ENCODE data around the gene AGK. TPM values are rescaled to one million over a fixed set of nuclear protein-coding genes. Genes with fewer than 3 reads are reported as not detected.

Gene AGK
- total RNA-seq, 1 donor from 2014 or later: 19.8 TPM

DNA sequence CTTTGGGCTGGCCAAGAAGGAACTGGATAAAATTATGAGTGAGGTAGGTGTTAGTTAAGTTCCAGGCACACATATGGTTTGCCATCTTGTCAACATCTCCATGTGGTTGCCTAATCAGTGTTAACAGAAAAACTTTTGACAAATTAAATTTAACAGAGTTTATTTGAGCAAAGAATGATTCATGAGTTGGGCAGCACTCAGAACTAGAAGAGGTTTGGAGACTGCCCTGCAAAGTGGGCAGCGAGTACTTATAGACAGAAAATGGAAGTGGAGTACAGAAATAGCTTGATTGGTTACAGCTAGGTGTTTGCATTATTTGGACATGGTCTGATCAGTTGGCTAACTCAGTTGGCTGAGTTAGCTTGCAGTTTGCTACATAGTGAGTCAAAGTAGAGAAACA lies 37.5 kb upstream of the AGK start:
- peaks cover 23% of the 10 kb centered on the region for H3K27me3 ChIP-seq (ENCODE audit: low read depth)
- DNase-seq: no peak
- no peak overlapping the region for H3K4me3 ChIP-seq
- TF ChIP-seq, protein P1, sequence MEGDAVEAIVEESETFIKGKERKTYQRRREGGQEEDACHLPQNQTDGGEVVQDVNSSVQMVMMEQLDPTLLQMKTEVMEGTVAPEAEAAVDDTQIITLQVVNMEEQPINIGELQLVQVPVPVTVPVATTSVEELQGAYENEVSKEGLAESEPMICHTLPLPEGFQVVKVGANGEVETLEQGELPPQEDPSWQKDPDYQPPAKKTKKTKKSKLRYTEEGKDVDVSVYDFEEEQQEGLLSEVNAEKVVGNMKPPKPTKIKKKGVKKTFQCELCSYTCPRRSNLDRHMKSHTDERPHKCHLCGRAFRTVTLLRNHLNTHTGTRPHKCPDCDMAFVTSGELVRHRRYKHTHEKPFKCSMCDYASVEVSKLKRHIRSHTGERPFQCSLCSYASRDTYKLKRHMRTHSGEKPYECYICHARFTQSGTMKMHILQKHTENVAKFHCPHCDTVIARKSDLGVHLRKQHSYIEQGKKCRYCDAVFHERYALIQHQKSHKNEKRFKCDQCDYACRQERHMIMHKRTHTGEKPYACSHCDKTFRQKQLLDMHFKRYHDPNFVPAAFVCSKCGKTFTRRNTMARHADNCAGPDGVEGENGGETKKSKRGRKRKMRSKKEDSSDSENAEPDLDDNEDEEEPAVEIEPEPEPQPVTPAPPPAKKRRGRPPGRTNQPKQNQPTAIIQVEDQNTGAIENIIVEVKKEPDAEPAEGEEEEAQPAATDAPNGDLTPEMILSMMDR (IDR thresholded peaks at IDR 0.05): no peak
- intact Hi-C loops (cut with DNase I): no loop called here
- H3K4me1 ChIP-seq: peaks cover 10% of the 10 kb centered on the region
- H3K27ac ChIP-seq: no peak overlapping the region
- no peaks in the 10 kb centered on the region for H3K36me3 ChIP-seq
- no peaks in the 10 kb centered on the region for H3K9me3 ChIP-seq
- no peak for ATAC-seq

GRCh38 chr7:141515941-141516340 lies 35.3 kb upstream of the AGK start:
- intact Hi-C loops (cut with DNase I): no loop called here
- DNase-seq (no peak), ATAC-seq (no peak)
- H3K27ac ChIP-seq: no peak overlapping the region
- peaks cover 10% of the 10 kb centered on the region for H3K4me1 ChIP-seq
- H3K4me3 ChIP-seq: no peak overlapping the region
- no peaks in the 10 kb centered on the region for H3K36me3 ChIP-seq
- TF ChIP-seq, protein P1 (IDR thresholded peaks at IDR 0.05): no peak
- no peaks in the 10 kb centered on the region for H3K9me3 ChIP-seq
- peaks cover 20% of the 10 kb centered on the region for H3K27me3 ChIP-seq (ENCODE audit: low read depth)

- no peak for ATAC-seq
- TF ChIP-seq, protein P1 (IDR thresholded peaks at IDR 0.05): no peak
- Histone ChIP-seq H3K27ac (no peak overlapping the region), H3K9me3 (no peaks in the 10 kb centered on the region), H3K4me1 (no peaks in the 10 kb centered on the region), H3K36me3 (no peaks in the 10 kb centered on the region), H3K4me3 (no peak overlapping the region), H3K27me3 (ENCODE audit: low read depth) (no peaks in the 10 kb centered on the region)
- DNase-seq: no peak
- intact Hi-C loops (cut with DNase I): no loop called here
Measured at GRCh38 chr7:141519623-141520022, 31.6 kb upstream of the AGK start.

DNA sequence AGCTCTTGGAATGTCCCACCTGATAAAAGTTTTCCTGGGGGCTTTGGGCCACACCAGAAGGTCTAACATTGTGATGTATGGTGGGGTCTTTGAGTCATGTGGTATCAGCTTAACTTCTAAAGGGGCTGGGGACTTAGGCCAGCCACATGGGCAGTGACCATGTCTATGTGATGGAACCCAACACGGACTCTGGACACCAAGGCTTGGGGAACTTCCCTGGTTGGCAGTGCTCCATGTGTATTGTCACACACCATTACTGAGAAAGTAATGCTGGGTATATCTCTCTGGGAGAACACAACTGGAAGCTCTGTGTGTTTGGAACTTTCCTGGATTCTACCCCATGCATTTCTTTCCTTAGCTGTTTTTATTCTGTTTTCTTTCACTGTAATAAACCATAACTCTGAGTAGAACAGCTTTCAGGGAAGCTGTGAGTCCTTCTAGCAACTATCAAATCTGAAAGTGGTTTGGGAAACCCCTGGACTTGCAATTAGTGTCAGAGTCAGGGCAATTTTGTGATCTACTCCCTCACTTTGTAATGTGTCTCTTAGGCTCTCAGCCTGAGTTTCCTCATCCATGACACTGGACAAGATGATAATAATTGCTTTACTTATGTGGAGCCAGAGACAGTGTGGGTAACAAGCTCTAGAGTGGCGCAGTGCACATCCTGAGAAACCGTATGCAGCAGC lies 28.4 kb upstream of the AGK start:
- Histone ChIP-seq H3K27ac (no peak overlapping the region), H3K9me3 (no peaks in the 10 kb centered on the region), H3K4me1 (no peaks in the 10 kb centered on the region), H3K27me3 (ENCODE audit: low read depth) (no peaks in the 10 kb centered on the region), H3K36me3 (no peaks in the 10 kb centered on the region), H3K4me3 (no peak overlapping the region)
- ATAC-seq: no peak
- intact Hi-C loops (cut with DNase I): no loop called here
- DNase-seq: no peak
- TF ChIP-seq, protein P1 (IDR thresholded peaks at IDR 0.05): no peak

DNA sequence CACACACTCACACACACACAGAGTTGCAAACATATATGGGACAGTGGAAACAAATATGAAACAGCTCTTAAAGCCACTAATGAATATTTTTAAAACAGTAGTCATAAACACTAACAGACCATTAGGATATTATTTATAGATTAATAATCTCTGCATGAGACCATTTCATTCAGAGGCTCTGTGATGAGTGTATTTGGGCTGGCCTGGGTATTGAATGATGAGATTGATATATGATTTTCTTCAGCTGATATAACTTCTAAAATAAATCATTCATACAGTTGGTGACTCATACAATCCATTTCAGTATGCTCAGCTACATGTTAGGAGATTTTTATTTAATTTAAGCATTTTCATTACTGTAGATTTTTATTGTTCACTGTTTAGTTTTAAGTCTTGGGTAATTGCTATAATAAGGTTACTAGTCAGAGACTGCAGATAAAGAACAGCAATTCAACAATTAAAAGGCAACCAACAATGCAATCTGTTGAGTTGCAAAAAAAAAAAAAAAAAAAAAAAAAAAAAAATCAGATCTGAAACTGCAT lies 25.2 kb upstream of the AGK start:
- no peaks in the 10 kb centered on the region for H3K36me3 ChIP-seq
- no peak for ATAC-seq
- no peaks in the 10 kb centered on the region for H3K9me3 ChIP-seq
- no peaks in the 10 kb centered on the region for H3K4me1 ChIP-seq
- no peak overlapping the region for H3K27ac ChIP-seq
- TF ChIP-seq, protein P1 (IDR thresholded peaks at IDR 0.05): no peak
- H3K4me3 ChIP-seq: no peak overlapping the region
- intact Hi-C loops (cut with DNase I): no loop called here
- H3K27me3 ChIP-seq (ENCODE audit: low read depth): no peaks in the 10 kb centered on the region
- DNase-seq: no peak
